ENCODE data around the gene OR2AT4.
A peak's percentile ranks its signal among the peaks of the same experiment; 100 is the strongest.
"Not testable (repeated sequence)": the region's sequence is repeated elsewhere in the genome, so short reads cannot be mapped to it uniquely, and the experiment has no call there.

The OR2AT4 gene

GRCh38 chr11:75068559-75068958, 28.1 kb downstream of the OR2AT4 start:
- no peak for DNase-seq (ENCODE audit: low read depth in 2 of 2)

GRCh38 chr11:75066061-75066460, 30.6 kb downstream of the OR2AT4 start:
- no peak for DNase-seq (ENCODE audit: low read depth in 2 of 2)

GRCh38 chr11:75063741-75064314, 32.8 kb downstream of the OR2AT4 start:
- DNase-seq (ENCODE audit: low read depth in 2 of 2): no peak

- DNase-seq (ENCODE audit: low read depth in 2 of 2): no peak
These were observed 37.4 kb downstream of the OR2AT4 start for GRCh38 chr11:75059299-75059698.

- no peak for DNase-seq (ENCODE audit: low read depth in 2 of 2)
These were observed 39.9 kb downstream of the OR2AT4 start for GRCh38 chr11:75056814-75057213.

- DNase-seq (ENCODE audit: low read depth in 2 of 2): no peak
These were observed 41.2 kb downstream of the OR2AT4 start for GRCh38 chr11:75055511-75055910.

- DNase-seq (ENCODE audit: low read depth in 2 of 2): no peak
These were observed 44.2 kb downstream of the OR2AT4 start for GRCh38 chr11:75052457-75052856.

GRCh38 chr11:75051043-75051442, 45.6 kb downstream of the OR2AT4 start:
- DNase-seq (ENCODE audit: low read depth in 2 of 2): no peak

- DNase-seq (ENCODE audit: low read depth in 2 of 2): no peak
These were observed 46.2 kb downstream of the OR2AT4 start for GRCh38 chr11:75050516-75050915.

GRCh38 chr11:75049501-75050266, 47.0 kb downstream of the OR2AT4 start:
- not testable (repeated sequence) for DNase-seq (ENCODE audit: low read depth in 2 of 2)

GRCh38 chr11:75047191-75047590, 49.5 kb downstream of the OR2AT4 start:
- no peak for DNase-seq (ENCODE audit: low read depth in 2 of 2)

- not testable (repeated sequence) for DNase-seq (ENCODE audit: low read depth in 2 of 2)
These were observed 50.0 kb downstream of the OR2AT4 start for GRCh38 chr11:75046668-75047067.

GRCh38 chr11:75044381-75045170, 52.1 kb downstream of the OR2AT4 start:
- not testable (repeated sequence) for DNase-seq (ENCODE audit: low read depth in 2 of 2)

- not testable (repeated sequence) for DNase-seq (ENCODE audit: low read depth in 2 of 2)
These were observed 54.9 kb downstream of the OR2AT4 start for GRCh38 chr11:75041821-75042220.

- no peak for DNase-seq (ENCODE audit: low read depth in 2 of 2)
These were observed 55.4 kb downstream of the OR2AT4 start for GRCh38 chr11:75041263-75041662.

GRCh38 chr11:75040167-75040770, 56.4 kb downstream of the OR2AT4 start:
- DNase-seq (ENCODE audit: low read depth in 2 of 2): no peak

- no peak for DNase-seq (ENCODE audit: low read depth in 2 of 2)
These were observed 60.6 kb downstream of the OR2AT4 start for GRCh38 chr11:75035911-75036565.

- no peak for DNase-seq (ENCODE audit: low read depth in 2 of 2)
These were observed 61.4 kb downstream of the OR2AT4 start for GRCh38 chr11:75035256-75035655.

- no peak for DNase-seq (ENCODE audit: low read depth in 2 of 2)
These were observed 62.8 kb downstream of the OR2AT4 start for GRCh38 chr11:75033916-75034315.

- DNase-seq (ENCODE audit: low read depth in 2 of 2): no peak
These were observed 64.1 kb downstream of the OR2AT4 start for GRCh38 chr11:75032550-75032935.

GRCh38 chr11:75031771-75032549, 64.7 kb downstream of the OR2AT4 start:
- DNase-seq (ENCODE audit: low read depth in 2 of 2): peak; percentile 33 to 70

Data from stimulated activated CD4-positive, alpha-beta T cell treated with anti-CD3 and anti-CD28 coated beads, Interleukin-15, amount 100 ng/mL, for 48 hours (primary cell).